ENCODE data around the gene RANBP1.

RANBP1 gene

GRCh38 chr22:20127318-20127868 lies 11.5 kb downstream of the RANBP1 start:
- Histone ChIP-seq H3K79me2 (ENCODE audit: control insufficient read depth, insufficient read depth, low read length, unreplicated experiment) (peaks cover 7% of the 10 kb centered on the region), H3K4me3 (ENCODE audit: low read depth, low read length) (no peak overlapping the region), H3K36me3 (ENCODE audit: insufficient read depth, low read length) (no peaks in the 10 kb centered on the region), H3K27me3 (ENCODE audit: insufficient read depth, low read length) (no peaks in the 10 kb centered on the region), H3K27ac (ENCODE audit: low read depth, low read length) (no peak overlapping the region), H2AFZ (ENCODE audit: low read length, unreplicated experiment) (no peak overlapping the region), H3K4me1 (ENCODE audit: control insufficient read depth, insufficient read depth, low read length, unreplicated experiment) (no peaks in the 10 kb centered on the region)

GRCh38 chr22:20127869-20128618 lies 12.1 kb downstream of the RANBP1 start:
- no peak overlapping the region for H2AFZ ChIP-seq (ENCODE audit: low read length, unreplicated experiment)
- no peaks in the 10 kb centered on the region for H3K36me3 ChIP-seq (ENCODE audit: insufficient read depth, low read length)
- peaks cover 4% of the 10 kb centered on the region for H3K4me1 ChIP-seq (ENCODE audit: control insufficient read depth, insufficient read depth, low read length, unreplicated experiment)
- H3K4me3 ChIP-seq (ENCODE audit: low read depth, low read length), result no peak overlapping the region
- H3K27me3 ChIP-seq (ENCODE audit: insufficient read depth, low read length), result no peaks in the 10 kb centered on the region
- H3K79me2 ChIP-seq (ENCODE audit: control insufficient read depth, insufficient read depth, low read length, unreplicated experiment), result peaks cover 13% of the 10 kb centered on the region
- H3K27ac ChIP-seq (ENCODE audit: low read depth, low read length), result no peak overlapping the region

- H2AFZ ChIP-seq (ENCODE audit: low read length, unreplicated experiment), result no peak overlapping the region
- peaks cover 14% of the 10 kb centered on the region for H3K79me2 ChIP-seq (ENCODE audit: control insufficient read depth, insufficient read depth, low read length, unreplicated experiment)
- no peak overlapping the region for H3K27ac ChIP-seq (ENCODE audit: low read depth, low read length)
- no peaks in the 10 kb centered on the region for H3K36me3 ChIP-seq (ENCODE audit: insufficient read depth, low read length)
- H3K27me3 ChIP-seq (ENCODE audit: insufficient read depth, low read length), result no peaks in the 10 kb centered on the region
- no peak overlapping the region for H3K4me3 ChIP-seq (ENCODE audit: low read depth, low read length)
- peaks cover 6% of the 10 kb centered on the region for H3K4me1 ChIP-seq (ENCODE audit: control insufficient read depth, insufficient read depth, low read length, unreplicated experiment)
Observed at GRCh38 chr22:20128619-20128901, 12.7 kb downstream of the RANBP1 start.

- peaks cover 6% of the 10 kb centered on the region for H3K4me1 ChIP-seq (ENCODE audit: control insufficient read depth, insufficient read depth, low read length, unreplicated experiment)
- no peak overlapping the region for H2AFZ ChIP-seq (ENCODE audit: low read length, unreplicated experiment)
- no peak overlapping the region for H3K4me3 ChIP-seq (ENCODE audit: low read depth, low read length)
- peaks cover 14% of the 10 kb centered on the region for H3K79me2 ChIP-seq (ENCODE audit: control insufficient read depth, insufficient read depth, low read length, unreplicated experiment)
- H3K27ac ChIP-seq (ENCODE audit: low read depth, low read length), result no peak overlapping the region
- H3K27me3 ChIP-seq (ENCODE audit: insufficient read depth, low read length), result no peaks in the 10 kb centered on the region
- no peaks in the 10 kb centered on the region for H3K36me3 ChIP-seq (ENCODE audit: insufficient read depth, low read length)
Observed at GRCh38 chr22:20128902-20129746, 13.2 kb downstream of the RANBP1 start.

- Histone ChIP-seq H3K4me1 (ENCODE audit: control insufficient read depth, insufficient read depth, low read length, unreplicated experiment) (peaks cover 6% of the 10 kb centered on the region), H2AFZ (ENCODE audit: low read length, unreplicated experiment) (no peak overlapping the region), H3K36me3 (ENCODE audit: insufficient read depth, low read length) (no peaks in the 10 kb centered on the region), H3K27ac (ENCODE audit: low read depth, low read length) (no peak overlapping the region), H3K79me2 (ENCODE audit: control insufficient read depth, insufficient read depth, low read length, unreplicated experiment) (peaks cover 19% of the 10 kb centered on the region), H3K27me3 (ENCODE audit: insufficient read depth, low read length) (no peaks in the 10 kb centered on the region), H3K4me3 (ENCODE audit: low read depth, low read length) (no peak overlapping the region)
Observed at GRCh38 chr22:20129747-20130014, 13.8 kb downstream of the RANBP1 start.

- H2AFZ ChIP-seq (ENCODE audit: low read length, unreplicated experiment), result no peak overlapping the region
- H3K36me3 ChIP-seq (ENCODE audit: insufficient read depth, low read length), result no peaks in the 10 kb centered on the region
- no peak overlapping the region for H3K4me3 ChIP-seq (ENCODE audit: low read depth, low read length)
- H3K79me2 ChIP-seq (ENCODE audit: control insufficient read depth, insufficient read depth, low read length, unreplicated experiment), result peaks cover 22% of the 10 kb centered on the region
- H3K4me1 ChIP-seq (ENCODE audit: control insufficient read depth, insufficient read depth, low read length, unreplicated experiment), result peaks cover 6% of the 10 kb centered on the region
- H3K27me3 ChIP-seq (ENCODE audit: insufficient read depth, low read length), result no peaks in the 10 kb centered on the region
- no peak overlapping the region for H3K27ac ChIP-seq (ENCODE audit: low read depth, low read length)
Observed at GRCh38 chr22:20130319-20130718, 14.4 kb downstream of the RANBP1 start.

- no peaks in the 10 kb centered on the region for H3K36me3 ChIP-seq (ENCODE audit: insufficient read depth, low read length)
- peak overlapping the region; percentile 82 for H3K4me3 ChIP-seq (ENCODE audit: low read depth, low read length)
- no peaks in the 10 kb centered on the region for H3K27me3 ChIP-seq (ENCODE audit: insufficient read depth, low read length)
- H2AFZ ChIP-seq (ENCODE audit: low read length, unreplicated experiment), result peak overlapping the region; percentile 14
- H3K27ac ChIP-seq (ENCODE audit: low read depth, low read length), result no peak overlapping the region
- peaks cover 6% of the 10 kb centered on the region for H3K4me1 ChIP-seq (ENCODE audit: control insufficient read depth, insufficient read depth, low read length, unreplicated experiment)
- H3K79me2 ChIP-seq (ENCODE audit: control insufficient read depth, insufficient read depth, low read length, unreplicated experiment), result peaks cover 27% of the 10 kb centered on the region
Observed at GRCh38 chr22:20130731-20131596, 15.1 kb downstream of the RANBP1 start.

GRCh38 chr22:20131597-20131858 lies 15.6 kb downstream of the RANBP1 start, which contains the start of gene ZDHHC8:
Gene ZDHHC8 (plus strand): TSS chr22:20131804. CDS start chr22:20131948, 144 bp downstream.
- peak within 1 kb of the TSS; percentile 60 for H2AFZ ChIP-seq (ENCODE audit: low read length, unreplicated experiment)
- peak within 1 kb of the TSS; percentile 90 for H3K4me3 ChIP-seq (ENCODE audit: low read depth, low read length)
- no peak within 1 kb of the TSS for H3K27ac ChIP-seq (ENCODE audit: low read depth, low read length)
- H3K79me2 ChIP-seq (ENCODE audit: control insufficient read depth, insufficient read depth, low read length, unreplicated experiment), result peaks cover 32% of the 10 kb centered on the region
- H3K36me3 ChIP-seq (ENCODE audit: insufficient read depth, low read length), result no peaks in the 10 kb centered on the region
- H3K4me1 ChIP-seq (ENCODE audit: control insufficient read depth, insufficient read depth, low read length, unreplicated experiment), result peaks cover 6% of the 10 kb centered on the region
- no peaks in the 10 kb centered on the region for H3K27me3 ChIP-seq (ENCODE audit: insufficient read depth, low read length)

GRCh38 chr22:20131859-20132685 lies 16.2 kb downstream of the RANBP1 start:
- peak overlapping the region; percentile 60 for H2AFZ ChIP-seq (ENCODE audit: low read length, unreplicated experiment)
- no peak overlapping the region for H3K27ac ChIP-seq (ENCODE audit: low read depth, low read length)
- H3K4me1 ChIP-seq (ENCODE audit: control insufficient read depth, insufficient read depth, low read length, unreplicated experiment), result peaks cover 6% of the 10 kb centered on the region

GRCh38 chr22:20132686-20133246 lies 16.9 kb downstream of the RANBP1 start:
- Histone ChIP-seq H3K79me2 (ENCODE audit: control insufficient read depth, insufficient read depth, low read length, unreplicated experiment) (peaks cover 32% of the 10 kb centered on the region), H3K4me3 (ENCODE audit: low read depth, low read length) (peak overlapping the region; percentile 90)

More at GRCh38 chr22:20131859-20132685, 16.2 kb downstream of the RANBP1 start:
- Histone ChIP-seq H3K27me3 (ENCODE audit: insufficient read depth, low read length) (no peaks in the 10 kb centered on the region), H3K79me2 (ENCODE audit: control insufficient read depth, insufficient read depth, low read length, unreplicated experiment) (peaks cover 32% of the 10 kb centered on the region), H3K36me3 (ENCODE audit: insufficient read depth, low read length) (no peaks in the 10 kb centered on the region), H3K4me3 (ENCODE audit: low read depth, low read length) (peak overlapping the region; percentile 90)

More at GRCh38 chr22:20132686-20133246, 16.9 kb downstream of the RANBP1 start:
- Histone ChIP-seq H3K4me1 (ENCODE audit: control insufficient read depth, insufficient read depth, low read length, unreplicated experiment) (peaks cover 6% of the 10 kb centered on the region), H2AFZ (ENCODE audit: low read length, unreplicated experiment) (no peak overlapping the region), H3K36me3 (ENCODE audit: insufficient read depth, low read length) (no peaks in the 10 kb centered on the region), H3K27me3 (ENCODE audit: insufficient read depth, low read length) (no peaks in the 10 kb centered on the region), H3K27ac (ENCODE audit: low read depth, low read length) (no peak overlapping the region)
